GM12872 (cell line): ENCODE results near the gene BTBD8.

Experiments used
- CTCF ChIP-seq: IDR thresholded peaks from 3 replicates; pipeline ENCODE4 v1.5.1; 2011; ENCODE audit warnings: low read depth, mild to moderate bottlenecking, low read length, moderate library complexity; ENCODE audit not compliant: insufficient read depth

The BTBD8 gene

GRCh38 chr1:92095874-92096273, 15.7 kb downstream of the BTBD8 start:
- no peak for TF ChIP-seq CTCF

- no peak for TF ChIP-seq CTCF
Measured at GRCh38 chr1:92096317-92096716, 16.2 kb downstream of the BTBD8 start.

- TF ChIP-seq CTCF = no peak
Measured at GRCh38 chr1:92105546-92106081, 25.5 kb downstream of the BTBD8 start.

- no peak for TF ChIP-seq CTCF
Measured at GRCh38 chr1:92108631-92109030, 28.5 kb downstream of the BTBD8 start.

- TF ChIP-seq CTCF = no peak
Measured at GRCh38 chr1:92117526-92117925, 37.4 kb downstream of the BTBD8 start.

GRCh38 chr1:92118826-92119225, 38.7 kb downstream of the BTBD8 start:
- no peak for TF ChIP-seq CTCF

GRCh38 chr1:92123868-92124267, 43.7 kb downstream of the BTBD8 start:
- no peak for TF ChIP-seq CTCF
